ENCODE results near the gene GATAD2A.

DNA sequence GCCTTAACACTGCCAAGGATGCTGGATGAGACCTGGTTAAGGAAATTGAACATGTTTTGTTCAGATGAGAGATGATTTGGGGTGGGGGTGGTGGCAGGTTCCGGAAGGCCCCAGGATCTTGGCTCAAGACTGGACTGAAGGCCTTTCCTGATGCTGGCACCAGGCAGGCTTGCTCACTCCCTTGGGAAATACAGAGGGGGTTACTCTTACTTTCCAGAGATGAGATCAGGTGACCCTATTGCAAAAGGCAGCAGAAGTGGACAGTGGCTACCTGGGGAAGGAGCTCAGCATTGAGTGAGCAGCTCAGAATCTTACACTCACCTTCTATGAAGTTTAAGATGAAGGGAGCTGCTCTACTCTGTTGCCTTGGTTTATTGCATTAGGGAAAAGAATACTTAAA, 10.8 kb downstream of the GATAD2A start:
- no peak for TF ChIP-seq CTCF (IDR thresholded peaks at IDR 0.05)
- no peak for TF ChIP-seq POLR2A (IDR thresholded peaks at IDR 0.05)

All from transverse colon (tissue), 3 donors.